Measurements from ENCODE around the gene PCDH9.

DNA sequence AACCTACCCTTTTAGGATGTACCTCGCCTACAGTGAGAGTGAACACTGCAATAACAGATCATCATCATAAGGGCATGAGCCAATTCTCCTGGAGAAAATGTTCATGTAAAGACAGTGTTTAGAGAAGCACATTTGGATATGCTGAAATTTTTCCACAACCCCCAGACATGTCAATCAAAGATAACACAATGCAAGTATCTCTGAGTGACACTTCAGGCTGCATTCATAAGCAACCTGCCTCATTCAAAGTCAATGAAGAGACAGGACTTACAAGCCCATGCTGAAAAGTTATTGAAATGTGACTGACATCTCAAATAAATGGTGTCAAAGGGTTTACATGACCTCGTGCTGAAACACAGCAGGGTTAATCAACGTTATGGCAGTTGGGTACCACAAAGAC, 102.0 kb downstream of the PCDH9 start:
- TF ChIP-seq YY1 (IDR thresholded peaks at IDR 0.05; ENCODE audit: insufficient read depth, insufficient read length) (no peak), ZNF274 (IDR thresholded peaks at IDR 0.05; ENCODE audit: low read depth, low read length) (no peak), SUZ12 (IDR thresholded peaks at IDR 0.05; ENCODE audit: extremely low read depth, insufficient read depth, insufficient read length) (no peak)

Measured in NT2/D1 (cell line).